Transverse colon (tissue), 4 donors: ENCODE results near the gene PIP5K1B. TPM values are rescaled to one million over a fixed set of nuclear protein-coding genes. Genes with fewer than 3 reads are reported as not detected.
"Not testable (repeated sequence)": the region's sequence is repeated elsewhere in the genome, so short reads cannot be mapped to it uniquely, and the experiment has no call there.

Experiments used
- DNase-seq: peaks from one replicate; pipeline ENCODE4 v3.0.0-alpha.2; 2019
- H3K27ac ChIP-seq, 4 donors: fragments of 200-600 bp; sonication (generic); 2 replicates each; pipeline ENCODE4 v1.5.1; 2016 to 2018; ENCODE audit warnings: inconsistent platforms in 4 of 4
- H3K27me3 ChIP-seq: fragments of 200-600 bp; sonication (generic); 2 replicates; pipeline ENCODE4 v1.5.1; 2017; ENCODE audit warnings: inconsistent platforms
- H3K36me3 ChIP-seq, 4 donors: fragments of 200-600 bp; sonication (generic); 2 replicates each; pipeline ENCODE4 v1.5.1; 2017 to 2019; ENCODE audit warnings: inconsistent platforms in 4 of 4
- H3K4me1 ChIP-seq, 4 donors: fragments of 200-600 bp; sonication (generic); 2 replicates each; pipeline ENCODE4 v1.5.1; 2017 to 2020; ENCODE audit warnings: inconsistent platforms in 4 of 4
- H3K4me3 ChIP-seq, 4 donors: fragments of 200-600 bp; sonication (generic); 1 replicate in 1 of 4; 2 replicates in 3 of 4; pipeline versions ENCODE4 v1.5.1 to v1.6.1; 2017 to 2019; ENCODE audit warnings: inconsistent platforms in 4 of 4
- H3K9me3 ChIP-seq, 2 donors: fragments of 200-600 bp; sonication (generic); 2 replicates each; pipeline ENCODE4 v1.5.1; 2017 to 2019; ENCODE audit warnings: inconsistent platforms in 2 of 2
- EP300 ChIP-seq: sonication (generic); formaldehyde crosslinking; IDR thresholded peaks from one replicate; pipeline ENCODE4 v1.6.1; 2017; ENCODE audit warnings: antibody characterized with exemption, low read depth
- POLR2A ChIP-seq: fragments of 450-650 bp; IDR thresholded peaks from one replicate; pipeline ENCODE4 v1.6.1; 2016; ENCODE audit warnings: antibody characterized with exemption, mild to moderate bottlenecking, moderate library complexity
- POLR2AphosphoS5 ChIP-seq, 3 donors: sonication (generic); formaldehyde crosslinking; IDR thresholded peaks; one replicate each; pipeline ENCODE4 v1.6.1; 2016; ENCODE audit warnings: antibody characterized with exemption in 3 of 3
- WGBS, 2 donors: methylation state at CpG; one replicate each; pipeline ENCODE4 v1.1.5; 2018; ENCODE audit warnings: low coverage in 1 of 2; 5-methylcytosine and 5-hydroxymethylcytosine counted together
- in situ Hi-C, 4 donors: fragments of 200-750 bp; cut with MboI; loops; one replicate each; pipeline versions ENCODE4 v1.15.0 to v1.15.1; 2017; ENCODE audit warnings: low sequenced_read_pairs in 3 of 4, low pct_ligation_motif_present in 1 of 4, low pct_unique_long_range_greater_than_20kb in 1 of 4
- intact Hi-C: fragments of 100-400 bp; cut with DNase I; formaldehyde crosslinking; loops from one replicate; pipeline ENCODE4 v1.15.1; 2023; ENCODE audit warnings: low total_unique reads
- total RNA-seq, 4 donors: library from RNA; depleted of rRNA; stranded (reverse); fragments of >200 nt; gene quantifications; one replicate each; pipeline ENCODE4 v1.1.0, GENCODE V29; 2016
- TF ChIP-seq, protein P1 (sequence below), 5 experiments: fragments of 200-600 bp in 3 of 5; fragments of 450-650 bp in 2 of 5; sonication (generic) in 3 of 5; IDR thresholded peaks; 1 replicate in 2 of 5; 2 replicates in 3 of 5; pipeline ENCODE4 v1.5.1; 2016 to 2017; ENCODE audit warnings: antibody characterized with exemption in 5 of 5, inconsistent platforms in 3 of 5, mild to moderate bottlenecking in 2 of 5, moderate library complexity in 1 of 5

Gene PIP5K1B
- total RNA-seq, 4 donors from 2014 or later = 45.6 to 104 (median 76.0) TPM

DNA sequence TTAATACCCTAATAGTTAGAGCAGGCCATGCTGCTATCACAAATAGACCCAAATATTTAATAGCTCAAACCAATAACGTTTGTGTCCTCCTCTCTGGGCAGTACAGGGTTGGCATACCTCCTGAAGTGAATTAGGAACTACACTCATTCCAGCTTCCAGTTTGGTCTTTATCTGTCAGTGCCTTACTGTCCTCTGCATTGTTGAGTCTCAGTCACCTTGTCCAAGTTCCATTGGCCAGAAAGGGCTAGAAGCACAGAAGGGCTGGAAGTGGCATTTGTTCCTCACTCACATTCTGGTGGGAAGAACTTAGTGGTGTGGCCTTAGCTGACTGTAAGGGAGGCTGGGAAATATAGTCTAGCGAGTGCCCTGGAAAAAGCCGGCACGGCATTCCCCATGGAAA lies 341.7 kb downstream of the PIP5K1B start:
- no peaks in the 10 kb centered on the region for H3K27me3 ChIP-seq
- no peaks in the 10 kb centered on the region for H3K36me3 ChIP-seq
- 78 to 80% methylated on average over 1 to 4 of the region's 4 CpGs for WGBS, 2 donors
- no peak for DNase-seq
- in situ Hi-C loops (no loop called here), intact Hi-C loops (no loop called here)
- no peaks in the 10 kb centered on the region for H3K9me3 ChIP-seq
- H3K4me1 ChIP-seq = peaks cover 0 to 7% (median 3%) of the 10 kb centered on the region in 4 donors
- no peak for TF ChIP-seq POLR2AphosphoS5 (IDR thresholded peaks at IDR 0.05)
- TF ChIP-seq, protein P1, sequence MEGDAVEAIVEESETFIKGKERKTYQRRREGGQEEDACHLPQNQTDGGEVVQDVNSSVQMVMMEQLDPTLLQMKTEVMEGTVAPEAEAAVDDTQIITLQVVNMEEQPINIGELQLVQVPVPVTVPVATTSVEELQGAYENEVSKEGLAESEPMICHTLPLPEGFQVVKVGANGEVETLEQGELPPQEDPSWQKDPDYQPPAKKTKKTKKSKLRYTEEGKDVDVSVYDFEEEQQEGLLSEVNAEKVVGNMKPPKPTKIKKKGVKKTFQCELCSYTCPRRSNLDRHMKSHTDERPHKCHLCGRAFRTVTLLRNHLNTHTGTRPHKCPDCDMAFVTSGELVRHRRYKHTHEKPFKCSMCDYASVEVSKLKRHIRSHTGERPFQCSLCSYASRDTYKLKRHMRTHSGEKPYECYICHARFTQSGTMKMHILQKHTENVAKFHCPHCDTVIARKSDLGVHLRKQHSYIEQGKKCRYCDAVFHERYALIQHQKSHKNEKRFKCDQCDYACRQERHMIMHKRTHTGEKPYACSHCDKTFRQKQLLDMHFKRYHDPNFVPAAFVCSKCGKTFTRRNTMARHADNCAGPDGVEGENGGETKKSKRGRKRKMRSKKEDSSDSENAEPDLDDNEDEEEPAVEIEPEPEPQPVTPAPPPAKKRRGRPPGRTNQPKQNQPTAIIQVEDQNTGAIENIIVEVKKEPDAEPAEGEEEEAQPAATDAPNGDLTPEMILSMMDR (IDR thresholded peaks at IDR 0.05) = no peak
- TF ChIP-seq POLR2A = no peak
- no peak for TF ChIP-seq EP300
- no peak overlapping the region for H3K27ac ChIP-seq
- H3K4me3 ChIP-seq = no peak overlapping the region

- Histone ChIP-seq H3K4me3 (no peak overlapping the region), H3K9me3 (no peaks in the 10 kb centered on the region), H3K27ac (no peak overlapping the region), H3K4me1 (peaks cover 0 to 7% (median 3%) of the 10 kb centered on the region in 4 donors), H3K36me3 (no peaks in the 10 kb centered on the region), H3K27me3 (no peaks in the 10 kb centered on the region)
- DNase-seq = no peak
- 77% methylated on average over 4 of the region's 4 CpGs; no CpG with 5 or more reads in 1 of the 2 donors for WGBS, 2 donors
- in situ Hi-C loops = no loop called here
- TF ChIP-seq EP300 (no peak), POLR2AphosphoS5 (IDR thresholded peaks at IDR 0.05) (no peak), POLR2A (no peak)
- TF ChIP-seq, protein P1 (IDR thresholded peaks at IDR 0.05) = no peak
- intact Hi-C loops = no loop called here
Observed at GRCh38 chr9:69047371-69047770, 342.3 kb downstream of the PIP5K1B start.

DNA sequence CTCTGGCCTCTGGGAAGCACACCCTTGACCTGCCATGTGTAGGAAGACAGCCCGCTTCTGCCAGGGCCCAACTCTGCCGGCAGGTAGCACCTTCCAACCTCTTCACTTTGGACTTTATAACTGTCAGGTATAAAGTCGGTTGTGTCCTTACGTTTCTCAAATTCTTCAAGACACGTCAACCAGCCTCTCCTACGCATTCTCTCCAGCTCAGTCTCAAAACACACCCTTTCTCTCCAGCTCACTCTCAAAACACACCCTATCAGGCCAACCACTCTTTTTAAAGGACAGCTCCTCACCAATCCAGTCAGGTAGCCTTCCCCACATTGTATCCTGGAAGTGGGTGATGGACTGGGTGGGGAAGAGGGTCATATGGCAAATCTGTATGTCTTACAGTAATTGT lies 344.1 kb downstream of the PIP5K1B start:
- WGBS, 2 donors = 90 to 100% methylated on average over 4 to 6 of the region's 6 CpGs
- H3K36me3 ChIP-seq = no peaks in the 10 kb centered on the region
- H3K27me3 ChIP-seq = no peaks in the 10 kb centered on the region
- DNase-seq = no peak
- H3K9me3 ChIP-seq = no peaks in the 10 kb centered on the region
- TF ChIP-seq POLR2A (no peak), POLR2AphosphoS5 (IDR thresholded peaks at IDR 0.05) (no peak), EP300 (no peak)
- TF ChIP-seq, protein P1 (IDR thresholded peaks at IDR 0.05) = no peak
- peaks cover 0 to 7% (median 3%) of the 10 kb centered on the region in 4 donors for H3K4me1 ChIP-seq
- no peak overlapping the region for H3K4me3 ChIP-seq
- intact Hi-C loops (no loop called here), in situ Hi-C loops (no loop called here)
- no peak overlapping the region for H3K27ac ChIP-seq

DNA sequence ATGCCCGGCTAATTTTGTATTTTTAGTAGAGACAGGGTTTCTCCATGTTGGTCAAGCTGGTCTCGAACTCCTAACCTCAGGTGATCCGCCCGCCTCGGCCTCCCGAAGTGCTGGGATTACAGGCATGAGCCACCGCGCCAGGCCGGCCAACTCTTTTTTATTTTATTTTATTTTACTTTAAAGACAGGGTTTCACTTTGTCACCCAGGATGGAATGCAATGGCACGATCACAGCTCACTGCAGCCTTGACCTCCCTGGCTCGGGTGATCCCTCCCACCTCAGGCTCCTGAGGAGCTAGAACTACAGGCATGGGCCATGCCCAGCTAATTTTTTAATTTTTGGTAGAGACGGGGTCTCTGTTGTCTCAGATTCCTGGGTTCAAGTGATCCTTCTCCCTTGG lies 345.9 kb downstream of the PIP5K1B start:
- not testable (repeated sequence) for H3K4me3 ChIP-seq, H3K36me3 ChIP-seq, H3K27me3 ChIP-seq, H3K27ac ChIP-seq, H3K9me3 ChIP-seq, DNase-seq, H3K4me1 ChIP-seq
- in situ Hi-C loops = loop anchor here (10.0 to 25.0 kb wide), 2 partner anchors 136 to 144 kb away; no protein-coding TSS in a partner anchor
- WGBS, 2 donors = 86 to 87% methylated on average over 10 to 12 of the region's 12 CpGs
- intact Hi-C loops = loop anchor here (5.0 kb wide), 1 partner anchor 141 kb away; no protein-coding TSS in a partner anchor

GRCh38 chr9:69054989-69055388 lies 349.9 kb downstream of the PIP5K1B start:
- peaks cover 0 to 5% (median 0%) of the 10 kb centered on the region in 4 donors for H3K4me1 ChIP-seq
- TF ChIP-seq POLR2A (no peak), EP300 (no peak), POLR2AphosphoS5 (IDR thresholded peaks at IDR 0.05) (no peak)
- TF ChIP-seq, protein P1 (IDR thresholded peaks at IDR 0.05) = no peak
- H3K27ac ChIP-seq = no peak overlapping the region
- intact Hi-C loops = loop anchor here (5.0 kb wide), 1 partner anchor 137 kb away; no protein-coding TSS in a partner anchor
- H3K36me3 ChIP-seq = no peaks in the 10 kb centered on the region
- WGBS, 2 donors = 53% methylated on average over 1 of the region's 1 CpG; no CpG with 5 or more reads in 1 of the 2 donors
- in situ Hi-C loops = loop anchor here (10.0 to 25.0 kb wide), 2 partner anchors 132 to 140 kb away; no protein-coding TSS in a partner anchor
- DNase-seq = no peak
- H3K27me3 ChIP-seq = no peaks in the 10 kb centered on the region
- H3K9me3 ChIP-seq = no peaks in the 10 kb centered on the region
- H3K4me3 ChIP-seq = no peak overlapping the region
